ENCODE measurements around the gene F2RL2.

F2RL2 gene
- 0 to 0.28 reads per million in 2 donors for total RNA-seq

DNA sequence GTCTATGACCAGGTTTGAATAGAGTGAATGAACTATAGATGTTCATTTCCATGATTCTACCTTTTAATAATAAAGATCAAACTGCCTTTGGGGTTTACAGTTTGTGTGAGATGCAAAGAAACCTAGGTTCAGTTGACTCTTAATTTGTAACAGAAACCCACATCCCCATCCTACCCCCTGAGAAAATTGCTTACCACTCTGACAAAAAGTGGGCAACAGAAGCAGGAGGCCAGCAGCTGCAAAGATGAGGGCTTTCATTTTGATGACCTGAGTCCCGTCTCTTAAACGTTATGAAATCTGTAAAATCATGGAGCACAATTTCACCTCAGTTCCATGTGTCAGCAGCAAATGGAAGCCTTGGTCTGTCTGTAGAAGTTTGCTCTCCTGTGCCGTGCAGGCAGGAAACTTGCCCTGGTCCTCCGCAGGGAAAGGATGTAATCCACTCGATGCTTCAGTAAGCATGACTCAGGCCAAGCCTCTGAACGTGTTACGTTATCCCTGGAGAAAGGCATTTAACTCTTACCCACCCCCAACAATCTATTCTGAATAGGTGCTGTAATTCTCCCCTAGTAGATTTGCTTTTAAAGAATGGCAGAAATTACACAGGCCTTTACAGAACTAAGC lies at the start of gene F2RL2:
Gene F2RL2, minus strand, starts transcription at position 431 of the 624 bp plus-strand sequence. Its CDS starts 173 bp downstream, at position 258.
- no peak for DNase-seq

DNA sequence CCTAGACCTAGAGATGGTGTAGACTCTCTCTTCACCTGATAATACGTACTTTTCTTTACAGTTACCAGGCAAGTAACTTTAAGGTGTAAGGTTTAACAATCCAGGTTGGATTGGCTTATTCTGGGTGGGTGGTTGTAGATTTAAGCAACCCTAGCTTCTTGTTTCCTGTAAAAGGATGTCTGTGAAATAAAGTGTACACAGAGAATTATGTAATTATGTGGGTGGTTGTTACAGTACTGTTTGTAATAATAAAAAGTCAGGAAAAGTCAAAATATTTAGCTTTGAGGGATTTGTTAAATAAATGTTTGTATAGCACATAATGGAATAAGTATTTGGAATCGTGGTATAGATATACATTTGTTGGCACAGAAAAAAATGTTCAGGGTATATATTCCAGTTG lies 49.0 kb upstream of the F2RL2 start:
- DNase-seq = no peak

DNA sequence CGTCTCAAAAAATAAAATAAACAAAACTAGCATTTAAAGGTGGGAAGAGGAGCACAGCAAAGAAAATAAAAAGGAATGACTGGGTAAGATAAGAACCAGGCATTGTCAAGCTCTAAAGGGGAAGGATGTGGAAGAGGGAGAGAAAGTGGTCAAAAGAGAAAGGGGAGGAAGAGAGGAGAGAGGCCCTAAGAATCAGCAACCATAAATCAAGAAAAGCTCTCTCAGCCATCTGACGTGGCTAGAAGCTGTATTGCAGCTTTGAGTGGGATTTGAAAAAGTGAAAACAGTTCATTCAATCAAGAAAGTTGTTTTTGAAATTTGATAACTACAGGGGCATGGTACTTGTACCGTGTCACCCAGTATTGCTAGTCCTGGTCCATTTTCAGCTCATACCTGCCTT lies 47.3 kb upstream of the F2RL2 start:
- no peak for DNase-seq

- no peak for DNase-seq
These were observed 46.0 kb upstream of the F2RL2 start for GRCh38 chr5:76669245-76669644.

DNA sequence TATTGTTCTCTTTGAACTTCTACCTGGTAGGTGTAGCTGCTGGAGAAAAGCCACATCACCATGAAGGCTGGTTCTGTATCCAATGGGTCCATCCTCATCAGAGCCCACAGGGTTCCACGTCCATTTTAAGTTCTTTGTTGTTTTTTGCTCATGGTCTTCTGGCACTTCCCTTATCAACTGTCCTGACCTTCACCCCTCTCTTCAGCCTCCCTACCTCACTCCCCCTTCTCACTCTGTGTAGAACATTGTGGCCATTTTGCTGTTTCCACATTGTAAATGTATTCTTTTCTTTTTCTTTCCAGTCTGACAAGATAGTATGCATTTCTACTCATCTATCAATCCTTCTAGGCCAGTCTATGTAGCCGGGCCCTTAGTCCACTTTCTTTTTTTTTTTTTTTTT lies 44.3 kb upstream of the F2RL2 start:
- no peak for DNase-seq

- DNase-seq = no peak
These were observed 40.9 kb upstream of the F2RL2 start for GRCh38 chr5:76664079-76664478.

DNA sequence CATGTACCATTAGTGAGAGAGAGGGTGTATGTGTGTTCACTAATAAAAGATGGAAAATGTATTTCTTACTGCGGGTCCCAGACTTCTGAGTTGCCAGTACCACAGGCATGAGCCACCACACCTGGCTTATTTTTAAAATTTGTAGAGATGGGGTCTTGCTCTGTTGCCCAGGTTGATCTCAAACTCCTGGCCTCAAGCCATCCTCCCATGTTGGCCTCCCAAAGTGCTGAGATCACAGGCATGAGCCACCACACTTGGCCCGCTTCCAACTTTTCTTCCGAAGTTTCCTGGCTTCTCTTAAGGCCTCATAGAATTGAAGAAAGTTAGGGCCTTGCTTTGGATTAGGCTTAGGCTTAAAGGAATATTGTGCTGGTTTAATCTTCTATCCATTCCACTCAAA lies 40.4 kb upstream of the F2RL2 start:
- DNase-seq = no peak

DNA sequence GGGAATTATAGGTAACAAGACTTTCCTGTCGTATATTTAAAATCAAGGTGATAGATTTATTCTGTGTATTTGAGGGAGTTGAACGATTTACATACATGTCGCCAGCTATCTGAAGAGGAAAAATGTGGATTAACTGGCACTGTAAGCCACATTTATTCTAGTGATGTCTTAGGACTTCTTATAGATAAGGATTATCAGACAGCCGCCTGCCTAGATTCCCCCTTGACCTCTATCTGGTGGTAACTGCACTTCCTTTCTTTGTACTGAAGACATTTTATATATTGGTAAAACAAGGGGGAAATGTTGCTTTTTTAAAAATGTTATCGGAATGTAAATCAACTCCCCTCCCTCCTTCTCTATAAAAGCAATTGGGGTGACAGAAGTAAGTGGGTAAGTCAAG lies 39.3 kb upstream of the F2RL2 start:
- no peak for DNase-seq

DNA sequence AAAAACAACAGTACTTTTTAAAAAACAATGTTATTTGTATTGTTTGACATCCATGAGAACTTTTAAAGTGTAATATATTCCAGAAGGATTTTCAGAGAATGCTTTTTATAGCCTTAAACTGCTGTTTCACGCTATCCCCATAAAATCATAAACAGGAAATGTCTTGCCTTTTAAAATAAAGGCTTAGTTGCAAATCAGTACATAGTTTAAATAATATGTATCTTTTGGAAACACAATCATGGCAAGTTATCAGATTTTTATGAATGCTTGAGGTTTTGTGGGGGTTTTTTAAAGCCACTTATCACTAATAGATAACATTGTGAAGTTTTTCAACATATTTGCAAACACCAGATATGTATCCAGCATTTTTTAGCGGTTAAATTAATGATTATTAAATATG lies 37.2 kb upstream of the F2RL2 start:
- DNase-seq = no peak

- no peak for DNase-seq
These were observed 34.6 kb upstream of the F2RL2 start for GRCh38 chr5:76657683-76658311.

GRCh38 chr5:76657091-76657490 lies 33.9 kb upstream of the F2RL2 start:
- no peak for DNase-seq

DNA sequence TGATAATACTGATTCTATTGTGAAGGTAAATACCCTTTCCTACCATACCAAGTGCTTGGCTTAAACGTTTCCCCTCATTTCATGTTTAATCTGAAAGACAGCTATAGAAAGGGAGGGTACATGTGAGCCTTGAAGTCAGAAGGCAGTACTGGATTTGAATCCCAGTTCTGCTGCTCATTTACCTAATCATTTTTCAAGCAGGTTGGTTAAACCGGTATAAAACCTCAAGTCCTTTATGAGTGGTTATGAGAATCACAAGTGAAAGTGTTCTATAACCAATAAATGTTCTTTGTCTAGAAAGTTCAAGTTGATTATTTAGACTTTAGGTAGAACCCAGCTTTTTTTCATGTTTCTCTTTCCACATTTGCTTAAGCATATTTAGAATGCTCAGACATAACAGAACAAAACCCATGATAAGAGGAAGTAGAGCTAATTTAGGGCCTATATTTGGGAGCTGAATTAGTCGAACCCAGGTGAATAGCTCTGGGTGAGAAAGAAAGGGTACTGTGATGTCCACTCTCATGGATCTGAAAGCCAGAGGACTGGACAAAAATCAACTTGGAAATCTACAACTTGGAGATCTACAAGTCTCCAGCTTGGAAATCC lies 29.7 kb upstream of the F2RL2 start:
- no peak for DNase-seq

DNA sequence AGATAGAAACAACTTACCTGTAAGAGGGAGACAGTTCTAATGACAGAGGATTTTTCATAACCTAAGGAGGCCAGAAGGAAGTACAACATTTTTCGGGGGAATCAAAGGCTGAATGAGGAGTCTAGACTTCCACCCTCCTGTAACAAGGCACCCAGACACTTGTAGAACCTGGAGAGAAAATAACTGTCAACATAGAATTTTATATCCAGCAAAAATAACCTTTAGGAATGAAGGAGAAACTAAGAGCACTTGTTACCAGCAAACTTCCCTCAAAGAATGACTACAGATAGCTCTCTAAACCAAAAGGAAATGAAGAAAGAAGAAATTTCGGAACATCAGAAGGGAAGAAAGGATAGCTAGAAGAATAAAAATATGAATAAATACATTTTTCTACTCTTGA lies 25.9 kb upstream of the F2RL2 start:
- no peak for DNase-seq

- DNase-seq = no peak
These were observed 20.2 kb upstream of the F2RL2 start for GRCh38 chr5:76643371-76643770.

- no peak for DNase-seq
These were observed 19.3 kb upstream of the F2RL2 start for GRCh38 chr5:76642390-76643040.

DNA sequence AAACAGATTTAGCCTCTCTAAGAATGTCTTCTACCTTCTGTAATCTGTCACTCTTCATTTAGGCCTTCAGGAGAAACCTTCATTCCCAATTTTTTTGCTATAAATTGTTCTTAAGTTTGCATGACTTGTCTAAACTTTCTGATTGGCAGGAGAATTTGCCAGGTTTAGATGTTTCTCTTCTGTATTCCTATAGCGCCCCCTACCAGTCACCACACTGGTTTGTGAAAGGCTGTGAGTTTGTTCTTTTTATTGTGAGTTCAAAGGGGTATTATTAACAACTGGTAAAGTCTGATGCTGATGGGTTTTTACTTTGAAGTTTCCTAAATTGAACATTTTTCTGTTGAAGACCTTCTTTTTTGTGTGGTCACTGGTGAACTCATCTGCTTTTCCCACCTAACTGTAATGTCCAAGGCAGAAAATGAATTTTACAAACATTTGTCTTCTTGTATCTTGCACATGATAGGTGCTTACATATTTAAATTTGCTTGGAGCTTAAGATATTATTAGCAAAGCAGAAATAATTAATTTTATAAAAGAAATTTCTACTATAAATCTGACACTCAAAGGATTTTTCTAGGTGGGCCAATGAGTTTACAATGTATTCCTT lies 18.4 kb upstream of the F2RL2 start:
- DNase-seq = peak; percentile 48

- DNase-seq = no peak
These were observed 15.3 kb upstream of the F2RL2 start for GRCh38 chr5:76638479-76638878.

DNA sequence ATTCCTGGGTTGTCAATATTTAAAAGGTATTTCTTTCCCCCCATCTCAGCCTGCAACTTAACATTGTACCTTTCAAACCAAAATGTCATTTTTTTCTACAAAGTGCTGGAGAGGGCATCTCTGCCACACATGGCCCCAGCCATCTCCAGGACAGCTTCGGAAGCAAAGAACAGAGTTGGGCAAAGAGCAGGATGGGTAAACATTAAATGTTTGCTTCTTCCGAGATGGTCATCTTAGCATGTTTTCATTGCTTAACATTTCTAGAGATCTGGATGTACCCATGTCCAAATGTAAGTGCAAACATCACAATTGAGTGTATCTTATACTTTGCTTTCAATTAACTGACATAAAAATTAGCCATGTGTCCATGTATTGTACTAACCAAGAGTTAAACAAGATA lies 14.3 kb upstream of the F2RL2 start:
- no peak for DNase-seq

DNA sequence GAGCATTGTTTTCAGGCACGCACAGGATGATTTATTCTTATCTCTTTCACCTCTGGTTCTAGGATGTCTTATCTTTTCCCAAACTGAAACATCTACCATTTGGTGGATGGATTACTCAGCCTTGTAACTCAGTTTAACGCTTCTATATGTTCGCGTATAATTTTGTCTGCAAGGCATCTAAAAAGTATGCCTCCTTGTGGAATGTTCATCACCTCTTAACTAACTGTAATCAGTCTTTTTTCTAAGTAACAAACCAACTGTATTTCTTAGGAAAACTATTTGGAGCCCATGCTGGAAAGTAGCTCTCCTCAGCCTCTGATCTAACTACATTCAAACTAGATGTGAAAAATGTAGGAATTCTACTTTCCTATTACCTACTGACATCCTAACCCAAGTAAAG lies 11.5 kb upstream of the F2RL2 start:
- DNase-seq = no peak

- DNase-seq = no peak
These were observed 3.5 kb upstream of the F2RL2 start for GRCh38 chr5:76626738-76627137.

DNA sequence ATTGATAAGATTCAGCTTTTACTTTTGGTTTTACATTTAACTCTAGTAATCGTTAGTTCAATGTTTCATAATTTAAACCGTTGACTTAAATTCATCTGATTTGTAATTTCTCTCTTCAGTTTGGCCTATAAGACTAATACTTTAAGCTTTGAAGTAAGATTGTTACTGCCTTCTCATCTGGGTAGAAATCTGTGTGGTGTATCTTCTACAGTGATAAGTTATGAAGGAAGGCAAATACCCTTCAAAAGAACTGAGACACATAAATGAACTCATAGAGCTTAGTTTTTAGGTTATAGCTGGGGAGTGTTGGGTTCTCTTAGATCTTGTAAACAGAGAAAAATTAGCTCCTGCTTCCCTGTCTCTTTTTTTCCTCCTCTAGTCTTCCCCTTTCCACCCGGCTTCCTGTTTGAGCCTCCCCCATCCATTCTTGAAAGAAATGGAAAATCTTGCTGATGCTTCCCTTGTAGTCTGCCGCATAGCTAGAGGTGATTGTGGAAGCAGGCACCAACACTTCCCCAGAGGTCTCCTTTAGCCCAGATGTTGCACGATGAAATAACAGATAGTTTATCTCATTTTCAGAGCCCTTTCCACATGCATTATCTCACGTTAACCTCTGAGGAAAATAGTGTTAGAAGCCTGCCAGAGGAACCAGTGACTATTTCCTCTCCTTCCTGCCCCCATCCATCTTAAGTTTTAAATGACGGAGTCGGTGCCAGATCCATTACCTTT lies 2.0 kb upstream of the F2RL2 start:
- no peak for DNase-seq

GRCh38 chr5:76622076-76622475 lies 1.1 kb downstream of the F2RL2 start:
- no peak for DNase-seq

GRCh38 chr5:76620166-76620565 lies 3.0 kb downstream of the F2RL2 start:
- no peak for DNase-seq

Measured in T-helper 9 cell (primary cell).